ENCODE data around the gene LFNG.
A peak's percentile ranks its signal among the peaks of the same experiment; 100 is the strongest.

LFNG gene

GRCh38 chr7:2521952-2522591 lies 2.5 kb downstream of the LFNG start:
- TF ChIP-seq CTCF (conservative IDR thresholded peaks at IDR 0.05; ENCODE audit: control insufficient read depth, insufficient read depth, low read depth, low read length) = no peak
- peak; percentile 39 for DNase-seq (ENCODE audit: low read depth)
- H3K4me3 ChIP-seq (ENCODE audit: control insufficient read depth, low read depth, low read length) = no peak overlapping the region

DNA sequence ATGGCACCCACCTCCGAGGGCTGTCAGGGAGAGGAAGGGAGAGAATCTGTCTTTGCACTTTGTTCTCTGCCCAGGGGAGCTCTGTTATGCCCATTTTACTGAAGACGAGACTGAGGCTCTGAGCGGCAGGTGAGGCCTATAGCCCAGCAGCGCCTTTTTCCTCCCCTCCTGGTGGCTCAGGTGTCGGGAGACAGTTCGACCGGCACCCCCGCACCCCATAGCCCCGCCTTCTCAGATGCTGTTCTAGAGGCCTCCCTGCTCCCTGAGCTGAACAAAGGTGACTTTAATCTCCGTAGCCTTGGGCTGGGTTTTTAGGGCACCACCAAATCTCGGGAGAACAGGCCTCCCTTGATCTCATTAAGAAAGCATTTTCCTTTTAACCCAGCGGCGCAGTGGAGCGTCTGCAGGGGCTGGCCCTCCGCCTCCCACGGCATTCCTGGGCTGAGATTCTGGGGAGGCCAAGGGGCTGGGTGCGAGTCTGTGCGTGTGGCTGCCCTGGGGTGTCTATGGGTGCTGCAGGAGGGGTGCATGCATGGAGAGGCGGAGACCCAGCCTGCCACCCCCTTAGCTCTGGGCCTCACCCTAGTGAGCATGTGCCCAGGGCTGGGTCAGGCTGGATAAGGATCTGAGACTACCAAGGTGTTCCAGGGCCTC lies 3.3 kb downstream of the LFNG start:
- no peak overlapping the region for H3K4me3 ChIP-seq (ENCODE audit: control insufficient read depth, low read depth, low read length)
- no peak for TF ChIP-seq CTCF (conservative IDR thresholded peaks at IDR 0.05; ENCODE audit: control insufficient read depth, insufficient read depth, low read depth, low read length)
- peak; percentile 57 for DNase-seq (ENCODE audit: low read depth)

- no peak for DNase-seq (ENCODE audit: low read depth)
- H3K4me3 ChIP-seq (ENCODE audit: control insufficient read depth, low read depth, low read length) = no peak overlapping the region
- TF ChIP-seq CTCF (conservative IDR thresholded peaks at IDR 0.05; ENCODE audit: control insufficient read depth, insufficient read depth, low read depth, low read length) = no peak
Observed at GRCh38 chr7:2523461-2523936, 3.9 kb downstream of the LFNG start.

DNA sequence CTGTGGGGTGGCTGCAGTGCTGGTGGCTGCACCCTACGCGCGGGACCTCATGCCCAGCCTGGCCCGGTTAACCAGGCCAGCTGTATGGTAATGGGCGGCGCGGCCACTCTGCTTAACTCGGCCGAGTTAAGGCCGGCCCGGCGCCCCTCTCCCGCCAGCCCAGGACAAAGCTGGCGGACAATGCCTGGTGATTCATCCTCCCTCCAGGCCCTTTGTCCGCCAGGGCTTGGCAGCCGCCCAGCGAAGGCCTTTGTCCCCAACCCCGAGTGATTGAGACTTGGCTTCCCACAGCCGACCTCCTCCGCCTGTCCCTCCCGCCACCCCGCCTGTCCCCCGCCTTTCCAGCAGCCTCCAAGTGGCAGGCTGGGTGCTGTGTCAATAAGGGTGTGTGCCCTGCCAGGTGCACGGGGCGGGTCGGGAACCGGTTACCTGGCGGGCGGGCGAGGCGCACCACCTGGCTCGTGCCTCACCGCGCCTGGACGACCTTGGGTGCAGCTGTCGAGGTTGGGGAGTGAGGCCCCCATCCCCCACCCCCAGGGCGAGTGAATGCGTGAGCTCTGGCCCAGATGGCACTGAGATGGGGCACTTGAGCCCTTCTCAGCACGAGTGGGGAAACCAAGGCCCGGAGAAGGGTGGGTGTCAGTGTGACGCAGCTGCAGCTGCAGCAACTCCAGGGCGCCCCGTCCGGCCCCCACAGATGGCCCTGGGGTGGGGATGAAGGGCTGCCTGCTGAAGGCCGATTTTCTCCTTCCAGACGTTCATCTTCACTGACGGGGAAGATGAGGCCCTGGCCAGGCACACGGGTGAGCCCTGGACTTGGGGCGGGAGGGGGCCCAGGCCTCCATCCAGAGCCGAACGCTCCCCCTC lies 4.6 kb downstream of the LFNG start:
- peak; percentile 52 for DNase-seq (ENCODE audit: low read depth)
- no peak overlapping the region for H3K4me3 ChIP-seq (ENCODE audit: control insufficient read depth, low read depth, low read length)
- no peak for TF ChIP-seq CTCF (conservative IDR thresholded peaks at IDR 0.05; ENCODE audit: control insufficient read depth, insufficient read depth, low read depth, low read length)

DNA sequence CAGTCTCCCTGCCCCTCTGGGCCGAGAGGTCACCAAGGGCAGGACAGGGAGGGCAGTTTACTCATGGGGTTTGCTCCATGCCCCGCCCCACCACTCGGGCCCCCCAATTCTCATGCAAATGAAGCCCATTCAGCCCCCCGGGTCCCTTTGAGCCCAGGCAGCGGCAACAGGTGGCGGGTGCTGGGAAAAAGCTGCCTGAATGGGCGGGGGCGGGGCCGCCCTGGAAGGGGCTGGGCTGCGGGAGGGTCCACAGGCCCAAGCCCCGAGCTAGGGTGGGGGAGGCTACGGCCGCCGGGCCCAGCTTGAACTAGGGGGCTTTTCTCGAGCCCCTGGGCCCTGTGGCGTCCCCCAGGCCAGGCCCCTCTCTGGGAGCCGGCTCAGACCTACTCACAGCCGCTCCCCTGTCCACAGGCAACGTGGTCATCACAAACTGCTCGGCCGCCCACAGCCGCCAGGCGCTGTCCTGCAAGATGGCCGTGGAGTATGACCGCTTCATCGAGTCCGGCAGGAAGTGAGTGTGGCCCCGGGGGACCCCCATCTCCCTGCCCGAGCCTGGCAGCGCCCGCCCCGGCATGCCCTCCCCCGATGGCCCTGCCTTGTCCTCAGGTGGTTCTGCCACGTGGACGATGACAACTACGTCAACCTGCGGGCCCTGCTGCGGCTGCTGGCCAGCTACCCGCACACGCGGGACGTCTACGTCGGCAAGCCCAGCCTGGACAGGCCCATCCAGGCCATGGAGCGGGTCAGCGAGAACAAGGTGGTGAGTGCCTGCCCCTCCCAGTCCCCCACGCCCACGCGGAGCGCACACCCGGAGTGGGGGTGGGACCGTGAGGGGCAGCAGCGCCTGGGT lies 5.5 kb downstream of the LFNG start:
- no peak for DNase-seq (ENCODE audit: low read depth)
- no peak for TF ChIP-seq CTCF (conservative IDR thresholded peaks at IDR 0.05; ENCODE audit: control insufficient read depth, insufficient read depth, low read depth, low read length)
- H3K4me3 ChIP-seq (ENCODE audit: control insufficient read depth, low read depth, low read length) = no peak overlapping the region

All from fibroblast of mammary gland (primary cell).